ENCODE measurements around the gene CYB561D1. TPM values are rescaled to one million over a fixed set of nuclear protein-coding genes. Genes with fewer than 3 reads are reported as not detected.

CYB561D1 gene
- total and polyA plus RNA-seq, 10 of the 15 experiments (the other 5 are each of a cell fraction or from before 2014, with no cell fraction given): 0.68 to 9.0 (median 3.3) TPM

DNA sequence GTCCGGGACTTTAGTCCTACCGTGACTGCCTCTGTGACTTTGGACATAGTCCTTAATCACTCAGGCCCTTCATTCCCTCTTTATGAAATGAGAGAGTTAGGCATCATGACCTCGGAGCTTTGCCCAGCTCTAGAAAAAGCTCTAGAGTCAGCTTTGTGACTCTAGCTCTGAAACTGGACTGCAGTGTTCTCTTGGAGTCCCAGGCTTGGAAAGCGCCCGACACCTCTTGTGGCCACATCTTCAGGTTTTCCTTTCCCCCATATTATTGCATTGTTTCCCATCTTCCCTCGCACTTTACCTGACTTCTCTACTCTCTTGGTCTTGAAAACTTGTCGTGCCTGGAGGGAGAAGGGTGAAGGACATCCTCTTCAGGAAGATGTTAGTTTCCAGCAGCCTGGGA lies 28.1 kb downstream of the CYB561D1 start:
- no peak overlapping the region for H2AFZ ChIP-seq (ENCODE audit: control insufficient read depth, low read depth, low read length)
- 45% methylated on average over 7 of the region's 7 CpGs for WGBS (ENCODE audit: insufficient coverage, insufficient replicate concordance, low lambda C conversion rate, missing lambda C conversion rate)
- H3K27ac ChIP-seq (ENCODE audit: control insufficient read depth, insufficient read depth): no peak overlapping the region
- RAD21 ChIA-PET (ENCODE audit: unreplicated experiment): interaction anchor here (1.0 to 1.2 kb wide), 2 partner anchors 8 to 13 kb away, joined by 3 read pairs; no protein-coding TSS in a partner anchor
- BruUV-seq (replicated peaks): no TSS peak
- H3K36me3 ChIP-seq (ENCODE audit: control insufficient read depth in 2 of 2, insufficient read depth in 2 of 2, low read length in 1 of 2): no peaks in the 10 kb centered on the region
- TF ChIP-seq SREBF1 (IDR thresholded peaks at IDR 0.05; ENCODE audit: low read length) (no peak), MEF2B (IDR thresholded peaks at IDR 0.05; ENCODE audit: partially characterized antibody, poor library complexity, severe bottlenecking) (no peak), ASH2L (IDR thresholded peaks at IDR 0.05; ENCODE audit: borderline replicate concordance, low read depth) (no peak), STAT1 (conservative IDR thresholded peaks at IDR 0.05) (no peak), TAF1 (IDR thresholded peaks at IDR 0.05; ENCODE audit: borderline replicate concordance, low read depth, low read length) (no peak), ZBED1 (IDR thresholded peaks at IDR 0.05; ENCODE audit: borderline replicate concordance) (no peak), POLR2AphosphoS5 (IDR thresholded peaks at IDR 0.05; ENCODE audit: low read length) (no peak)
- TF ChIP-seq, protein P1, sequence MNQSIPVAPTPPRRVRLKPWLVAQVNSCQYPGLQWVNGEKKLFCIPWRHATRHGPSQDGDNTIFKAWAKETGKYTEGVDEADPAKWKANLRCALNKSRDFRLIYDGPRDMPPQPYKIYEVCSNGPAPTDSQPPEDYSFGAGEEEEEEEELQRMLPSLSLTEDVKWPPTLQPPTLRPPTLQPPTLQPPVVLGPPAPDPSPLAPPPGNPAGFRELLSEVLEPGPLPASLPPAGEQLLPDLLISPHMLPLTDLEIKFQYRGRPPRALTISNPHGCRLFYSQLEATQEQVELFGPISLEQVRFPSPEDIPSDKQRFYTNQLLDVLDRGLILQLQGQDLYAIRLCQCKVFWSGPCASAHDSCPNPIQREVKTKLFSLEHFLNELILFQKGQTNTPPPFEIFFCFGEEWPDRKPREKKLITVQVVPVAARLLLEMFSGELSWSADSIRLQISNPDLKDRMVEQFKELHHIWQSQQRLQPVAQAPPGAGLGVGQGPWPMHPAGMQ (IDR thresholded peaks at IDR 0.05; ENCODE audit: borderline replicate concordance): no peak
- no peaks in the 10 kb centered on the region for H3K9me3 ChIP-seq (replicated peaks; ENCODE audit: control insufficient read depth, insufficient read depth, low read length)
- intact Hi-C loops (cut with micrococcal nuclease; ENCODE audit: unreplicated experiment) (no loop called here), in situ Hi-C loops (cut with MboI) (no loop called here)
- SMC1A ChIA-PET (ENCODE audit: uncharacterized antibody, unreplicated experiment): interaction anchor here (12.8 kb wide), 1 partner anchor 13 kb away, joined by 205 read pairs; the partner anchor contains the start of gene AMIGO1
- H3K79me2 ChIP-seq (ENCODE audit: control insufficient read depth, insufficient read depth, low read length): no peaks in the 10 kb centered on the region
- FAIRE-seq (no peak), ATAC-seq (no peak), DNase-seq (ENCODE audit: low read depth, low spot score) (no peak)
- H3K4me2 ChIP-seq (ENCODE audit: control insufficient read depth, insufficient read depth): no peak overlapping the region
- H3K27me3 ChIP-seq (replicated peaks in 1 of 2; ENCODE audit: control insufficient read depth in 2 of 2, insufficient read depth in 2 of 2, low read length in 1 of 2): peaks cover 0 to 3% of the 10 kb centered on the region in 2 experiments; a peak in 3 of 4 replicates
- H3K9ac ChIP-seq (ENCODE audit: control insufficient read depth, insufficient read depth, low read length): no peak overlapping the region
- CTCF ChIA-PET: interaction anchor here (1.0 to 21.3 kb wide), 3 partner anchors 10 to 21 kb away, joined by 3 to 1280 read pairs (median 7); partner anchors contain the start of genes AMIGO1 and CYB561D1
- H4K20me1 ChIP-seq (ENCODE audit: control insufficient read depth, insufficient read depth): no peaks in the 10 kb centered on the region
- H3K4me1 ChIP-seq (ENCODE audit: control insufficient read depth, insufficient read depth, low read length): peaks cover 5% of the 10 kb centered on the region
- POLR2A ChIA-PET: no interaction called here
- no peak overlapping the region for H3K4me3 ChIP-seq
